GM12872 (cell line): ENCODE data around the gene MYL3.

ENCODE experiments used
- CTCF ChIP-seq: IDR thresholded peaks from 3 replicates; pipeline ENCODE4 v1.5.1; 2011; ENCODE audit warnings: low read depth, mild to moderate bottlenecking, low read length, moderate library complexity; ENCODE audit not compliant: insufficient read depth

The MYL3 gene

GRCh38 chr3:46856576-46857471 lies 6.4 kb downstream of the MYL3 start:
- TF ChIP-seq CTCF = no peak

- no peak for TF ChIP-seq CTCF
These were observed 8.7 kb downstream of the MYL3 start for GRCh38 chr3:46854555-46854991.

- TF ChIP-seq CTCF = no peak
These were observed 9.5 kb downstream of the MYL3 start for GRCh38 chr3:46853441-46854415.

GRCh38 chr3:46852839-46853355 lies 10.3 kb downstream of the MYL3 start:
- TF ChIP-seq CTCF = no peak

GRCh38 chr3:46852334-46852720 lies 10.9 kb downstream of the MYL3 start:
- TF ChIP-seq CTCF = no peak

GRCh38 chr3:46851364-46852333 lies 11.6 kb downstream of the MYL3 start:
- no peak for TF ChIP-seq CTCF
